Measurements from ENCODE around the gene KRTAP2-4.
"Not testable (repeated sequence)": the region's sequence is repeated elsewhere in the genome, so short reads cannot be mapped to it uniquely, and the experiment has no call there.

KRTAP2-4 gene

GRCh38 chr17:41082626-41083025 lies 16.9 kb upstream of the KRTAP2-4 start:
- H3K4me3 ChIP-seq (ENCODE audit: low read length): no peak overlapping the region
- TF ChIP-seq ZNF274 (IDR thresholded peaks at IDR 0.05; ENCODE audit: low read depth, low read length): no peak

- TF ChIP-seq ZNF274 (IDR thresholded peaks at IDR 0.05; ENCODE audit: low read depth, low read length): no peak
- no peak overlapping the region for H3K4me3 ChIP-seq (ENCODE audit: low read length)
Observed at GRCh38 chr17:41076788-41077187, 11.1 kb upstream of the KRTAP2-4 start.

- H3K4me3 ChIP-seq (ENCODE audit: low read length): no peak overlapping the region
- TF ChIP-seq ZNF274 (IDR thresholded peaks at IDR 0.05; ENCODE audit: low read depth, low read length): no peak
Observed at GRCh38 chr17:41073676-41074075, 8.0 kb upstream of the KRTAP2-4 start.

- no peak for TF ChIP-seq ZNF274 (IDR thresholded peaks at IDR 0.05; ENCODE audit: low read depth, low read length)
- no peak overlapping the region for H3K4me3 ChIP-seq (ENCODE audit: low read length)
Observed at GRCh38 chr17:41071606-41072360, 6.1 kb upstream of the KRTAP2-4 start.

- no peak for TF ChIP-seq ZNF274 (IDR thresholded peaks at IDR 0.05; ENCODE audit: low read depth, low read length)
- H3K4me3 ChIP-seq (ENCODE audit: low read length): no peak overlapping the region
Observed at GRCh38 chr17:41069031-41069430, 3.4 kb upstream of the KRTAP2-4 start.

GRCh38 chr17:41067281-41067680 lies 1.6 kb upstream of the KRTAP2-4 start:
- no peak for TF ChIP-seq ZNF274 (IDR thresholded peaks at IDR 0.05; ENCODE audit: low read depth, low read length)
- H3K4me3 ChIP-seq (ENCODE audit: low read length): no peak overlapping the region

GRCh38 chr17:41065016-41065689 lies 526 bp downstream of the KRTAP2-4 start:
- H3K4me3 ChIP-seq (ENCODE audit: low read length): not testable (repeated sequence)

GRCh38 chr17:41064301-41064700 lies 1.4 kb downstream of the KRTAP2-4 start:
- H3K4me3 ChIP-seq (ENCODE audit: low read length): no peak overlapping the region
- no peak for TF ChIP-seq ZNF274 (IDR thresholded peaks at IDR 0.05; ENCODE audit: low read depth, low read length)

- no peak for TF ChIP-seq ZNF274 (IDR thresholded peaks at IDR 0.05; ENCODE audit: low read depth, low read length)
- no peak overlapping the region for H3K4me3 ChIP-seq (ENCODE audit: low read length)
Observed at GRCh38 chr17:41063449-41063848, 2.2 kb downstream of the KRTAP2-4 start.

- no peak for TF ChIP-seq ZNF274 (IDR thresholded peaks at IDR 0.05; ENCODE audit: low read depth, low read length)
- H3K4me3 ChIP-seq (ENCODE audit: low read length): no peak overlapping the region
Observed at GRCh38 chr17:41061964-41062363, 3.7 kb downstream of the KRTAP2-4 start.

- no peak for TF ChIP-seq ZNF274 (IDR thresholded peaks at IDR 0.05; ENCODE audit: low read depth, low read length)
- H3K4me3 ChIP-seq (ENCODE audit: low read length): no peak within 1 kb of the TSS
Observed at GRCh38 chr17:41060052-41060604, 5.6 kb downstream of the KRTAP2-4 start, which contains the start of gene KRTAP2-3. TSS of gene KRTAP2-3 (minus strand) at chr17:41060114. CDS start at chr17:41060050, 64 bp downstream.

GRCh38 chr17:41059276-41060051 lies 6.2 kb downstream of the KRTAP2-4 start:
- H3K4me3 ChIP-seq (ENCODE audit: low read length): not testable (repeated sequence)

GRCh38 chr17:41058741-41059140 lies 6.9 kb downstream of the KRTAP2-4 start:
- TF ChIP-seq ZNF274 (IDR thresholded peaks at IDR 0.05; ENCODE audit: low read depth, low read length): no peak
- H3K4me3 ChIP-seq (ENCODE audit: low read length): no peak overlapping the region

GRCh38 chr17:41057547-41057946 lies 8.1 kb downstream of the KRTAP2-4 start:
- no peak for TF ChIP-seq ZNF274 (IDR thresholded peaks at IDR 0.05; ENCODE audit: low read depth, low read length)
- H3K4me3 ChIP-seq (ENCODE audit: low read length): no peak overlapping the region

- H3K4me3 ChIP-seq (ENCODE audit: low read length): not testable (repeated sequence)
Observed at GRCh38 chr17:41055130-41055529, 10.5 kb downstream of the KRTAP2-4 start, which contains the start of gene KRTAP2-2. TSS of gene KRTAP2-2 (minus strand) at chr17:41055230. CDS start at chr17:41055211, 19 bp downstream.

- not testable (repeated sequence) for H3K4me3 ChIP-seq (ENCODE audit: low read length)
Observed at GRCh38 chr17:41054556-41054955, 11.1 kb downstream of the KRTAP2-4 start.
